Breast epithelium (tissue), 4 donors: ENCODE results near the gene CPN2. TPM values are rescaled to one million over a fixed set of nuclear protein-coding genes. Genes with fewer than 3 reads are reported as not detected.

Experiments used
- DNase-seq, 2 donors: peaks; one replicate each; pipeline ENCODE4 v3.0.0-alpha.2; 2019; ENCODE audit warnings: low spot score in 2 of 2
- H3K27ac ChIP-seq, 2 donors: fragments of 200-600 bp; sonication (generic) in 1 of 2; one replicate each; pipeline ENCODE4 v1.5.1; 2016 to 2019; ENCODE audit warnings: mild to moderate bottlenecking in 1 of 2
- H3K27me3 ChIP-seq, 2 donors: fragments of 200-600 bp; sonication (generic) in 1 of 2; one replicate each; pipeline versions ENCODE4 v1.5.1 to v1.6.0; 2017 to 2019; ENCODE audit warnings: control low read depth in 1 of 2, mild to moderate bottlenecking in 1 of 2
- H3K36me3 ChIP-seq: fragments of 200-600 bp; one replicate; pipeline ENCODE4 v1.5.1; 2019
- H3K4me1 ChIP-seq, 2 donors: fragments of 200-600 bp; sonication (generic); one replicate each; pipeline ENCODE4 v1.5.1; 2016 to 2019; ENCODE audit warnings: control low read depth in 1 of 2
- H3K4me3 ChIP-seq, 3 donors: fragments of 200-600 bp; sonication (generic); 1 replicate in 2 of 3; 2 replicates in 1 of 3; pipeline ENCODE4 v1.5.1; 2016 to 2019; ENCODE audit warnings: mild to moderate bottlenecking in 3 of 3, moderate library complexity in 2 of 3
- H3K9me3 ChIP-seq, 2 donors: fragments of 200-600 bp; sonication (generic) in 1 of 2; one replicate each; pipeline ENCODE4 v1.5.1; 2016 to 2019; ENCODE audit warnings: control low read depth in 1 of 2
- POLR2A ChIP-seq: fragments of 450-650 bp; IDR thresholded peaks from one replicate; pipeline ENCODE4 v1.6.1; 2016; ENCODE audit warnings: antibody characterized with exemption, mild to moderate bottlenecking, moderate library complexity
- POLR2AphosphoS5 ChIP-seq, 3 donors: sonication (generic); formaldehyde crosslinking; IDR thresholded peaks; one replicate each; pipeline ENCODE4 v1.6.1; 2017; ENCODE audit warnings: antibody characterized with exemption in 3 of 3
- intact Hi-C: fragments of 100-400 bp; cut with DNase I; formaldehyde crosslinking; loops from one replicate; pipeline ENCODE4 v1.15.1; 2023; ENCODE audit warnings: low total_unique reads
- total RNA-seq, 3 donors: library from RNA; depleted of rRNA; stranded (reverse); fragments of >200 nt; gene quantifications; one replicate each; pipeline ENCODE4 v1.1.0, GENCODE V29; 2016
- TF ChIP-seq, protein P1 (sequence below), 3 donors: fragments of 450-650 bp; IDR thresholded peaks; one replicate each; pipeline ENCODE4 v1.5.1; 2016 to 2017; ENCODE audit warnings: antibody characterized with exemption in 3 of 3, mild to moderate bottlenecking in 3 of 3, moderate library complexity in 3 of 3

CPN2 gene
- total RNA-seq, 3 donors from 2014 or later = 0.16 TPM; not detected in 2

DNA sequence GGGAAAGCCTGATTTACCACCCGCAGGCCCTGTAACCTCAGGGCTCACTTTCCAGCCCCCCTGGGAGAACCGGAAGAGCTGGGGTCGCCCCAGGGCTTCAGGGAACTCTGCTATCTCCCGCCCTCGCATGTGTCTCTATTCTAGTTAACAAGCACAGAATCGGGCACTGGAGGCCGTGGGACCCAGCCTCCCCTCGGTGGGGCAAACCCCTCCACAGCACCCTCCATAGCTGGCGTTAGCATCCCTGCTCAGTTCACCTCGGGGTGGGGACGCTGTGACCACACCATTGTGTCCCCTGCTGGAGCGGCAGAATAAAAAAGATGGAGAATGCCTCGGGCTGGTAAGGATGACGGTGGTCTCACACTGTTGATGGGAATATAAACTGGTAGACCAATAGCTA, 21.9 kb upstream of the CPN2 start:
- TF ChIP-seq, protein P1, sequence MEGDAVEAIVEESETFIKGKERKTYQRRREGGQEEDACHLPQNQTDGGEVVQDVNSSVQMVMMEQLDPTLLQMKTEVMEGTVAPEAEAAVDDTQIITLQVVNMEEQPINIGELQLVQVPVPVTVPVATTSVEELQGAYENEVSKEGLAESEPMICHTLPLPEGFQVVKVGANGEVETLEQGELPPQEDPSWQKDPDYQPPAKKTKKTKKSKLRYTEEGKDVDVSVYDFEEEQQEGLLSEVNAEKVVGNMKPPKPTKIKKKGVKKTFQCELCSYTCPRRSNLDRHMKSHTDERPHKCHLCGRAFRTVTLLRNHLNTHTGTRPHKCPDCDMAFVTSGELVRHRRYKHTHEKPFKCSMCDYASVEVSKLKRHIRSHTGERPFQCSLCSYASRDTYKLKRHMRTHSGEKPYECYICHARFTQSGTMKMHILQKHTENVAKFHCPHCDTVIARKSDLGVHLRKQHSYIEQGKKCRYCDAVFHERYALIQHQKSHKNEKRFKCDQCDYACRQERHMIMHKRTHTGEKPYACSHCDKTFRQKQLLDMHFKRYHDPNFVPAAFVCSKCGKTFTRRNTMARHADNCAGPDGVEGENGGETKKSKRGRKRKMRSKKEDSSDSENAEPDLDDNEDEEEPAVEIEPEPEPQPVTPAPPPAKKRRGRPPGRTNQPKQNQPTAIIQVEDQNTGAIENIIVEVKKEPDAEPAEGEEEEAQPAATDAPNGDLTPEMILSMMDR (IDR thresholded peaks at IDR 0.05) = no peak
- no peak for TF ChIP-seq POLR2AphosphoS5 (IDR thresholded peaks at IDR 0.05)
- TF ChIP-seq POLR2A = no peak

DNA sequence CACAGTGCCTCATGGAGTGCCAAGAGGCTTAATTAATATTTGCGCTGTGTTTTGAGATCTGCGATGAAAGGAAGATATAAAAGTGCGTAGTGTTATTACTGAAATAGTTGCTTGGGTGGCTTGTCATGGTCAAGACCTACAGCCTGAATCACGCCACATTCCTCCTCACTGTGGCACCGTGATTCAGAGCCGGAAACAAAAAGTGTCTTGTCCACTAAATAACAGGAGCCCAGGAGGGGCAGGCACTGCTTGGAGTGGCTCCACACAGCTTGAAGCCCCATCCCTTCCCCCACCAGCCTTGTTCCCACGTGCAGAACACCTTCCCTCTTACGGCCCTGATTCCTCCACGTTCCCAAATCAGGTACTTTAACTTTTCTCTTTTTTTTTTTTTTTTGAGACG, 19.6 kb upstream of the CPN2 start:
- no peak for DNase-seq
- H3K4me3 ChIP-seq = no peak overlapping the region
- TF ChIP-seq, protein P1 (IDR thresholded peaks at IDR 0.05) = no peak
- TF ChIP-seq POLR2AphosphoS5 (IDR thresholded peaks at IDR 0.05) = no peak
- no peak for TF ChIP-seq POLR2A
- no peak overlapping the region for H3K27ac ChIP-seq
- no peaks in the 10 kb centered on the region for H3K36me3 ChIP-seq
- peaks cover 0 to 11% of the 10 kb centered on the region in 2 donors for H3K27me3 ChIP-seq
- intact Hi-C loops = no loop called here
- no peaks in the 10 kb centered on the region for H3K9me3 ChIP-seq
- H3K4me1 ChIP-seq = no peaks in the 10 kb centered on the region

More for the DNA sequence above, 21.9 kb upstream of the CPN2 start:
- no peak for DNase-seq
- no peaks in the 10 kb centered on the region for H3K9me3 ChIP-seq
- H3K36me3 ChIP-seq = no peaks in the 10 kb centered on the region
- no peaks in the 10 kb centered on the region for H3K4me1 ChIP-seq
- intact Hi-C loops = no loop called here
- H3K27ac ChIP-seq = no peak overlapping the region
- H3K27me3 ChIP-seq = peaks cover 0 to 11% of the 10 kb centered on the region in 2 donors
- H3K4me3 ChIP-seq = no peak overlapping the region

- no peak for DNase-seq
- intact Hi-C loops = no loop called here
- Histone ChIP-seq H3K27ac (no peak within 1 kb of the TSS), H3K9me3 (no peaks in the 10 kb centered on the region), H3K4me1 (no peaks in the 10 kb centered on the region), H3K4me3 (no peak within 1 kb of the TSS), H3K36me3 (no peaks in the 10 kb centered on the region), H3K27me3 (peaks cover 0 to 11% of the 10 kb centered on the region in 2 donors)
- TF ChIP-seq, protein P1 (IDR thresholded peaks at IDR 0.05) = no peak
Observed at GRCh38 chr3:194369522-194370279, 18.6 kb upstream of the CPN2 start, which contains the start of gene LRRC15. LRRC15 (minus strand) TSS chr3:194369743; CDS start chr3:194361043, 8,700 bp downstream.

GRCh38 chr3:194368918-194369317, 17.8 kb upstream of the CPN2 start:
- Histone ChIP-seq H3K27me3 (peaks cover 0 to 11% of the 10 kb centered on the region in 2 donors), H3K4me1 (no peaks in the 10 kb centered on the region), H3K9me3 (no peaks in the 10 kb centered on the region), H3K27ac (no peak overlapping the region), H3K36me3 (no peaks in the 10 kb centered on the region), H3K4me3 (no peak overlapping the region)
- intact Hi-C loops = no loop called here
- TF ChIP-seq POLR2AphosphoS5 (IDR thresholded peaks at IDR 0.05) = no peak
- TF ChIP-seq POLR2A = no peak
- TF ChIP-seq, protein P1 (IDR thresholded peaks at IDR 0.05) = no peak
- DNase-seq = no peak

- intact Hi-C loops = no loop called here
- H3K9me3 ChIP-seq = no peaks in the 10 kb centered on the region
- H3K4me3 ChIP-seq = no peak overlapping the region
- H3K36me3 ChIP-seq = no peaks in the 10 kb centered on the region
- peaks cover 0 to 11% of the 10 kb centered on the region in 2 donors for H3K27me3 ChIP-seq
- no peak overlapping the region for H3K27ac ChIP-seq
- no peaks in the 10 kb centered on the region for H3K4me1 ChIP-seq
- TF ChIP-seq POLR2A = no peak
- TF ChIP-seq, protein P1 (IDR thresholded peaks at IDR 0.05) = no peak
- no peak for DNase-seq
Observed at GRCh38 chr3:194367992-194368841, 17.1 kb upstream of the CPN2 start.
